Skeletal muscle cell (primary cell): ENCODE measurements around the gene WFDC11.
"Not testable (repeated sequence)": the region's sequence is repeated elsewhere in the genome, so short reads cannot be mapped to it uniquely, and the experiment has no call there.

Experiments used
- DNase-seq: peaks from one replicate; pipeline ENCODE4 v3.0.0-alpha.2; 2010; ENCODE audit warnings: low read depth
- H3K4me3 ChIP-seq: 2 replicates; pipeline ENCODE4 v1.5.1; 2011; ENCODE audit warnings: low read depth, mild to moderate bottlenecking, control low read depth, low read length, moderate library complexity

Gene WFDC11

DNA sequence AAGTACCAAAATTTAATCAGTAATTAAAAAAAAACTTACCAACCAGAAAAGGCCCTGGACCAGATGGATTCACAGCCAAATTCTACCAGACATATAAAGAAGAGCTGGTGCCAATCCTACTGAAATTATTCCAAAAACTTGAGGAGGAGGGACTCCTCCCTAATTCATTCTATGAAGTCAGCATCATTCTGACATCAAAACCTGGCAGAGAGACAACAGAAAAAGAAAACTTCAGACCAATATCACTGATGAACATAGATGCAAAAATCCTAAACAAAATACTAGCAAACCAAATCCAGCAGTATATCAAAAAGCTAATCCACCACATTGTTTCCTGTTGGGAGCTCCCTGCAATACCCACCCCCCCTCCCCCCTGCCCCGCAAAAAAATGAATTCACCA lies at the start of gene WFDC11:
TSS of gene WFDC11 (minus strand) at position 101 of the 400 bp plus-strand sequence. CDS start 19,639 bp downstream, outside the sequence.
- no peak for DNase-seq
- no peak within 1 kb of the TSS for H3K4me3 ChIP-seq

- DNase-seq, H3K4me3 ChIP-seq: not testable (repeated sequence)
These were observed 46.2 kb upstream of the WFDC11 start for GRCh38 chr20:45716141-45716688.

DNA sequence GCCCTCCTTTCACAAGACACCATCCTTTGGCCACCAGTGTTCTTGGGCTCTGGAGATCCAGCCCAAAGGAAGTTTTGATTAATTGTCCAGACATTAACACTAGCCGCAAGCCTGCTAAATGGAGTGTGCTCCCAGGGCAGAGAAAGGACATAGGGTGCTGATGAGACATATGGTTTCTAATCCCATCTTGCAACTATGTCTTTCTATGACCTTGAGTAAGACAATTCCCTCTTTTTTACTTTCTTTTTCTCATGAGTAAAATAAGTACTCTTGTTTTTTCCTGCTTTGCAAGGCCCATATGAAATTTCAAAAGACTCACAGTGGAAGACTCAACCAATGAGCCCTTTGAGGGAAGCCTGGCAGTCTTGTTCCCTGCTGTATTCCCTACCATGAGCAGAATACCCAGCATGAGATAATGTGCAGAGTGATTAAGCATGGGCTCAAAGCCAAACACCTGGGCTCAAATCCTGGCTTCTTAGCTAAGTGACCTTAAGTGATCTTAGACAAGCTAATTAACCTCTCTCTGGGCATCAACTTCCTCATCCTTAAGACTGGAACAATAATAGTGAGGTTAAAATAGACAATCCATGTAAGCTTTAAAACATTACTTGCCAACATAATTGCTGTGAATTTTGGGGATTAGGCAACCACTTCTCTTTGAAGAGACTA lies 35.1 kb upstream of the WFDC11 start, which contains the start of gene WFDC10B:
TSS of gene WFDC10B (minus strand) at position 51 of the 669 bp plus-strand sequence. CDS start 19,027 bp downstream, outside the sequence.
- H3K4me3 ChIP-seq = no peak within 1 kb of the TSS
- DNase-seq = no peak

- H3K4me3 ChIP-seq = no peak within 1 kb of the TSS
- no peak for DNase-seq
These were observed 31.8 kb upstream of the WFDC11 start, which contains the start of gene WFDC13 for GRCh38 chr20:45701873-45702272. TSS of gene WFDC13 (plus strand) at chr20:45702038. CDS start at chr20:45702124, 86 bp downstream.

GRCh38 chr20:45701104-45701503 lies 31.1 kb upstream of the WFDC11 start:
- H3K4me3 ChIP-seq = no peak overlapping the region

GRCh38 chr20:45695496-45695895 lies 25.5 kb upstream of the WFDC11 start:
- H3K4me3 ChIP-seq = no peak overlapping the region
- no peak for DNase-seq

More at GRCh38 chr20:45701104-45701503, 31.1 kb upstream of the WFDC11 start:
- DNase-seq = no peak

GRCh38 chr20:45693346-45693745 lies 23.3 kb upstream of the WFDC11 start:
- not testable (repeated sequence) for H3K4me3 ChIP-seq, DNase-seq

DNA sequence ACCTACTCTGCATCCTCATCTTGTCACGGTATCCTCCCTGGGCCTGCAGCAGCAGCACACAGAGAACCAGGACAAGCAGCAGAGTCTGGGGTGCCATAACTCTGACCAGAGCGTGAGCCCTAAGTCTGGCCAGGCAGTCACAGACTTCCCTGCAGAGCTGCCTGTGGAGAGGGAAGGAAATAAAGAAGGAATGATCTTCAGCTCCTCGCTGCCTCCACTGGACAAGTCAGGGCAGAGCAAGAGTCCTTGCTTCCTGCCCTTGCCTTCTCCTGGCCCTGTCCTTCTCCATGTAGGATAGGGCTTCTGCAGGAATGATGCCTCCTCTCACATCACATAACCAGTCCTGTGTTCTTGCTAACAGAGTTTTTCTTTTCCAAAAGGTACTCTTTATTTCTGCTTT lies 15.9 kb upstream of the WFDC11 start:
- no peak overlapping the region for H3K4me3 ChIP-seq
- DNase-seq = no peak

DNA sequence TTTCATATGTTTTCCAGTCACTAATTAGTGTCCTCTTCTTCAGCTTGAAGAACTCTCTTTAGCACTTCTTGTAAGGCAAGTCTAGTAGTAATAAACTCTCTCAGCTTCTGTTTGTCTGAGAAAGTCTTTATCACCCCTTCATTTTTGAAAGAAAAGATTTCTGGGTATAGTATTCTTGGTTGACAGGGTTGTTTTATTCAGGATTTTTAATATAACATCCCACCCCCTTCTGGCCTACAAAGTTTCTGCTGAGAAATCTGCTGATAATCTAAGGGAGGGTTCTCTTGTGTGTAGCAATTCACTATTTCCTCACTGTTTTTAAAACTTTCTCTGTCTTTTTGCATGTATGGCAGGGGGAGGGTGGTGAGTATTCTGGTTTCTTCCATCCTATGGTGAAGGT lies 9.6 kb upstream of the WFDC11 start:
- no peak for DNase-seq

DNA sequence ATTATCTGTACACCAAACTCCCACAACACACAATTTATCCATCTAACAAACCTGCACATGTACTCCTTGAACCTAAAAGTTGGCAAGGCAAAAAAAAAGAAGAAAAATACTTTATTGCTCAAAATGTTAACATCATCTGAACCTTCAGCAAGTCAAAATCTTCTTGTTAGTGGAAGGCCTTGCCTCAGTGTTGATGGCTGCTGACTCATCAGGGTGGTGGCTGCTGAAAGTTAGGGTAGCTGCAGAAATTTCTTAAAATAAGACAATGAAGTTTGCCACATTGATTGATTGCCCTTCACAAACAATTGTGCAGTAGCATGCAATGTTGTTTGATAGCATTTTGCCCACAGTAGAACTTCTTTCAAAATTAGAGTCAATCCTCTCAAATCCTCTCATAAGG lies 2.7 kb upstream of the WFDC11 start:
- DNase-seq = no peak
- H3K4me3 ChIP-seq = no peak overlapping the region

More for the DNA sequence above, 9.6 kb upstream of the WFDC11 start:
- H3K4me3 ChIP-seq = no peak overlapping the region

DNA sequence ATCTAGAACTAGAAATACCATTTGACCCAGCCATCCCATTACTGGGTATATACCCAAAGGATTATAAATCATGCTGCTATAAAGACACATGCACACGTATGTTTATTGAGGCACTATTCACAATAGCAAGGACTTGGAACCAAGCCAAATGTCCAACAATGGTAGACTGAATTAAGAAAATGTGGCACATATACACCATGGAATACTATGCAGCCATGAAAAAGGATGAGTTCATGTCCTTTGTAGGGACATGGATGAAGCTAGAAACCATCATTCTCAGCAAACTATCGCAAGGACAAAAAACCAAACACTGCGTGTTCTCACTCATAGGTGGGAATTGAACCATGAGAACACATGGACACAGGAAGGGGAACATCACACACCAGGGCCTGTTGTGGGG lies 13.0 kb downstream of the WFDC11 start:
- not testable (repeated sequence) for H3K4me3 ChIP-seq, DNase-seq

- DNase-seq, H3K4me3 ChIP-seq: not testable (repeated sequence)
These were observed 18.3 kb downstream of the WFDC11 start for GRCh38 chr20:45651726-45652125.

DNA sequence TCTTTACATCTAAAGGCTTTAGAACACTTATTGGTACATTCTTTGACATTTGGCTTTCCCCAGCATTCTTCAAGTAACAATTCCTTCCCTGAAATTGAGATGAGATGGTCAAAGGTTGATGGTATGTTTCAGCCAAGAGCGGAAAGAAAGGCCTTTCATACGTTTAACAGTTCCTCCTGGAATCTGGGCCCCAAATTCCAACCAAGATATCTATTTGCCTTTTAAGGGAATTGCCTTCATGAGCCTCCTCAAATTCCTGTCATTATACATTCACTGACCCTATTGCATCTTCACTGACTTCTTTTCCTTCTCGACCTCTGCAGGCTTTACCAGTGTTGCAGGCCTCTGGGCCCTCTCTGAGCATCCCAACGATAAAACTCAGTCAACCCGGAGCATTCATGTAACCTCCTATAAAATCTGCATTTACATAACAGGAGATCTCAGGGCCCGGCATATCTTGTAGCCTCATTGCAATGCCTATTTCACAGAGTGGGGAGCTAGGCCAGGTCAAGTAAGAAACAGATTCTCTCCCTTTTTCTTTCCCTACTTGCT lies 20.7 kb downstream of the WFDC11 start:
- H3K4me3 ChIP-seq = no peak overlapping the region
- DNase-seq = no peak

GRCh38 chr20:45647441-45648050 lies 22.5 kb downstream of the WFDC11 start:
- DNase-seq = no peak
- H3K4me3 ChIP-seq = no peak overlapping the region

- no peak overlapping the region for H3K4me3 ChIP-seq
- DNase-seq = no peak
These were observed 23.2 kb downstream of the WFDC11 start for GRCh38 chr20:45646875-45647274.

GRCh38 chr20:45645869-45646268 lies 24.2 kb downstream of the WFDC11 start:
- not testable (repeated sequence) for DNase-seq, H3K4me3 ChIP-seq

- not testable (repeated sequence) for H3K4me3 ChIP-seq, DNase-seq
These were observed 29.0 kb downstream of the WFDC11 start for GRCh38 chr20:45641076-45641475.

- H3K4me3 ChIP-seq = no peak overlapping the region
These were observed 30.4 kb downstream of the WFDC11 start for GRCh38 chr20:45639687-45640086.

GRCh38 chr20:45636513-45636912 lies 33.5 kb downstream of the WFDC11 start:
- no peak for DNase-seq

More at GRCh38 chr20:45639687-45640086, 30.4 kb downstream of the WFDC11 start:
- no peak for DNase-seq

DNA sequence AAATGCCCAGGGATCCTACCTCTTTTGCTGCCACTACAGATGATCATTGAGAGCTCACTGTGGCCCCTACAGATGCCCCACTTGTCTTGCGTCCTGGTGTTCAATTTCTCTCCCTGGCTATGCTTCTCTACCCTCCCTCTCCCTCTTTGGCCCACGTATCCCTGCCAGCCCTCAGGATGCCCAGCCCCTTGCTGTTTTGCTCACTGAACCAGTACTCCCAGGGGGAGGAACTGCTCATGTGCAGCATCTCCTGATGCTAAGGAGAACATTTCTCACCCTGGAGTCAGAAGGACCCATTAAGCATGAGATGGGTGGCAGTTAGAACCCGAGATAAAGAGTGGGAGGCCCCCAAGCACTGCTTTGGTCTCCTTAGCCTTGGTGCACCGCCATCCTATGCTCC lies 38.9 kb downstream of the WFDC11 start, which contains the start of gene WFDC9:
TSS of gene WFDC9 (minus strand) at position 101 of the 400 bp plus-strand sequence. CDS start 21,103 bp downstream, outside the sequence.
- H3K4me3 ChIP-seq = no peak within 1 kb of the TSS
- no peak for DNase-seq

More at GRCh38 chr20:45636513-45636912, 33.5 kb downstream of the WFDC11 start:
- H3K4me3 ChIP-seq = no peak overlapping the region
